HG03354 (cell line): ENCODE results near the gene TCTN1.
A peak's percentile ranks its signal among the peaks of the same experiment; 100 is the strongest.
"Not testable (repeated sequence)": the region's sequence is repeated elsewhere in the genome, so short reads cannot be mapped to it uniquely, and the experiment has no call there.

Experiments used
- ATAC-seq: cut with Tn5 transposase; IDR thresholded peaks from one replicate; pipeline ENCODE4 v1.9.1; 2021; ENCODE audit warnings: mild to moderate bottlenecking; ENCODE audit not compliant: unreplicated experiment, poor library complexity, severe bottlenecking

TCTN1 gene

GRCh38 chr12:110627500-110628195 lies 13.7 kb downstream of the TCTN1 start:
- ATAC-seq = no peak

DNA sequence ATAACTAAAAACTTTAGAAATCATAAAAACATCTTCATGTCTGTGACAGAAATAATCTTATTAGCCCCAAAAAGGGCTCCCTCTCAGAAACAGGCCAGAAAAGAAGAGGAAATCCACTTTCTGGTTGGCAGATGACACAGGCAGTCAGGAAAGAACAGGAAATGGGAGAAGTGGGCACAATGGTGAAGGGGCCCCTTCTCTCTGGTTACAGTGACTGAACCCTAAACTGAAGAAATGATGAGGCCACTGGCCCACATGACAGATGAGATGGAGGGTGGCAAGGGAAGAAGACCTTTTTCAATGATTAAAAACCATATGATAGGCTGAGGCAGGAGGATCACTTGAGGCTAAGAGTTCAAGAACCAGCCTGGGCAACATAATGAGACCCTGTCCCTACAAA lies 21.1 kb downstream of the TCTN1 start:
- no peak for ATAC-seq

GRCh38 chr12:110636516-110636915 lies 22.6 kb downstream of the TCTN1 start:
- ATAC-seq = no peak

DNA sequence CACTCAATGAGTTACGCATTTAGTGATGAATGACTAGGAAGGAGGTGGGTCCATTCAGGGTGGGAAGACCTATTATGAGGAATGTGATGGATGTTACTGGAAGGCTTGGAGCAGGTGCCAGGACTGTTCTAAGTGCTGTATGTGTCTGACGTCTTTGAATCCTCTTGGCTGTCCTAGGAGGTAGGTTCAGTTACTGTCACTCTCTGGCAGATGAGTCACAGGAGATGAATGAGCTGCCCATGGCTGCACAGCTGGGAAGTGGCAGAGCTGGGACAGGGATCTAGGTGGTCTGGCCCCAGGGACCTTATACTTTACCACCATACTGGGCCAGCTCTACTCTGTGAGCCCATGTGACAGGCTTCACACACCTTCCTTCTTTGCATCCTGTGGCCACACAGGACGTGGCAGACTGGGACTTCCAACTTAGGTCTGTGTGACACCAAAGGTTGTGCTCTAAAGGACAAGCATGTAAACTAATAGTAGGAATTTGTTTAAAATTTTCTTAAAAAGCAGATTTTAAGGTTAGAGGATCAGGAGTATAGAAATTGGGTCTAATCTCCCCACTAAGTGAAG lies 24.0 kb downstream of the TCTN1 start:
- ATAC-seq = no peak

- ATAC-seq = no peak
Measured at GRCh38 chr12:110638796-110639195, 24.9 kb downstream of the TCTN1 start.

DNA sequence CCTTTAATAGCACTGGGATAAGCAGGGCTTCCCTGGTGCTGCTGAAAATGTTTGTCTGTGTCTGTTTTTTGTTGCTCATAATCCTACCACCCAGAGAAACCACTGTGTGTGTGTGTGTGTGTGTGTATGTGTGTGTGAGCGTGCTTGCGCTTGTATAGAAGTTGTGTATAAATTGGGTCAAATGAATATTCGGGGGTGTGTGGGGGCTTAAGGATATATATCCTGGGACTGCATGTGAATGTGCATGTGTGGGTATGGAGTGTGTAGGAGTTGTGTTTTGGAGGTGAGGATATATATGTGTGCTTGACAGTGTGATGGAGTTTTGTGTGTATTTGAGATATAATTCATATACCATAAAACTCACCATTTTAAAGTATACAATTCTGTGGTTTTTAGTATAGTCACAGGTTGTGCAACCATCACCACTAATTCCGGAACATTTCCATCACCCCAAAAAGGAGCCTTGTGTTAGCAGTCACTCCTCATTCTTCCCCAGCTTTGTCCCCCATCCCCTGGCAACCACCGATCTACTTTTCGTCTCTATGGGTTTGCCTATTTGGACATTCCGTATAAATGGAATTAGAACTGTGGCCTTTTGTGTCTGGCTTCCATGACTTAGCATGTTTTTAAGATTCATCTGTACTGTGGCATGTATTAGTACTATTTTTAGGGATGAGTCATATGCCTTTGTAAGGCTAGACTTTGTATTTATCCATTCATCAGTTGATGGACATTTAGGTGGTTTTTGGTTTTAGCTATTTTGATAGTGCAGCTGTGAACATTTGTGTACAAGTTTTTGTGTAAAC lies 25.6 kb downstream of the TCTN1 start:
- ATAC-seq = no peak

DNA sequence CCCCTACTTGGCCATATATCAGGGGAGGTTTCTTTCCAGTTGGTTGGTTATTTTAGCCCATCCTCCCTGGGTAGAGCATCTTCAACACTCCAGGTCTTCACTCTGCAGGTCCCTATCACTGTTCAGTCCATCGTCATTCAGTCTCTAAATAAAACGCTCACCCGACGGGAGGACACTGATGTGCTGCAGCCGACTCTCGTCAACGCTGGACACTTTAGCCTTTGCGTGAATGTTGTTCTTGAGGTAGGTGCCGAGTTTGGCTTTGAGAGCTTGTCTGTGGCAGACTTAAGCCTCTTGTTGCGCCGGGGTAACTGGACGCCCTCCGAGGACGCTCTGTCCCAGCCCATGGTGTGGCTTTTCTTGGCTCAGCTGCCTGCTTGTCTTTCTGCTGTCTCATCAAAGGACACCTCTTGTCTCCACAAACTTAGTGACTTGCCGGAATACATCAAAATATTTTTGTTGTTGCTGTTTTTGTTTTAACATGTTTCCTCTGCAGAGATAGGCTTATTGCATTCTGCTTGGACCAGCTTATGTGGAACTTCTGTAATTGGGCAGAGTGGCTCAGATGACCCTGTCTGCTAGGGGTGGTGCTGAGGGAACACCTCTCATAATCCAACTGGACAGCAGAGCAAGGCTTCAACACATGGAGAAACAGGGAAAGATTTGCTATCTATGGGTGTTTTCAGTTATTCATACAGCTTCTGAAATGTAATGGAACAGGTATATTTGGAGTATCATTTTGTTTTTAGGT lies 26.5 kb downstream of the TCTN1 start:
- ATAC-seq = no peak

DNA sequence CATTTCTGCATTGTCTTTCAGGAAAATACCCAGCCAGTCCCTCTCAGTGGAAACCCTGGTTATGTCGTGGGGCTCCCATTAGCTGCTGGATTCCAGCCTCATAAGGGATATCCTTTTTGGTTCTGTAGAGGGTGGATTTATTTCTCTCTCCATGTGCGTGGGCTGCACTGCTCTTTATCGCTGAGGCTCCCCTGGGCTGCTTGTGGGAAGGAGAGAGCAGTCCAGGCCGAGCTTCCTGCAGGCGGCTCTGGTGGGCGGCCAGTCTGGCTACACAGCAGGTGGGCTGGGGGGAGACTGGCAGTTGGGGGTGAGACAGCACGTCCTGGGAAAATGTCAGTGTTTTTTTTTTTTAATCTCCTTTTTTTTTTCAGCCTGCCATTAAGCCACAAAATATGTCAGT lies 27.6 kb downstream of the TCTN1 start:
- no peak for ATAC-seq

DNA sequence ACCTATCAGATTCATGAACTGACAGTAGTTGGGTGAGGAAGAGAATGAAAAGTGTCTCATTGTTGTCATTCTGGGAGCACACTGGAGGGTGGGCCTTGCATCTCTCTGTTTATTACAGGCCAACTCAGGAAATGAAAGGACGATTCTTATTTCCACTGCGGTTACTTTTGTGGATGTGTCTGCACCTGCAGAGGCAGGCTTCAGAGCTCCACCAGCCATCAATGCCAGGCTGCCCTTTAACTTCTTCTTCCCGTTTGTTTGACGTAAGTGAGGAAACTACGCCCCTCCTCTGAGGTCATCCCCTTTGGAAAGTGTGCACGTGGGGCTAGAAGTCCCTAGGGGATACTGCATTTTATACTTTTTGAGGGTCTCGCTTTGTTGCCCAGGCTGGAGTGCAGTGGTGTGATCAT lies 33.7 kb downstream of the TCTN1 start:
- ATAC-seq = peak; percentile 75

GRCh38 chr12:110649341-110649847 lies 35.5 kb downstream of the TCTN1 start:
- no peak for ATAC-seq

GRCh38 chr12:110654238-110654637 lies 40.3 kb downstream of the TCTN1 start:
- not testable (repeated sequence) for ATAC-seq

- no peak for ATAC-seq
Measured at GRCh38 chr12:110656071-110656655, 42.2 kb downstream of the TCTN1 start.

GRCh38 chr12:110657747-110658146 lies 43.8 kb downstream of the TCTN1 start:
- ATAC-seq = no peak

- no peak for ATAC-seq
Measured at GRCh38 chr12:110658242-110658641, 44.3 kb downstream of the TCTN1 start.

- no peak for ATAC-seq
Measured at GRCh38 chr12:110658878-110659277, 44.9 kb downstream of the TCTN1 start.

DNA sequence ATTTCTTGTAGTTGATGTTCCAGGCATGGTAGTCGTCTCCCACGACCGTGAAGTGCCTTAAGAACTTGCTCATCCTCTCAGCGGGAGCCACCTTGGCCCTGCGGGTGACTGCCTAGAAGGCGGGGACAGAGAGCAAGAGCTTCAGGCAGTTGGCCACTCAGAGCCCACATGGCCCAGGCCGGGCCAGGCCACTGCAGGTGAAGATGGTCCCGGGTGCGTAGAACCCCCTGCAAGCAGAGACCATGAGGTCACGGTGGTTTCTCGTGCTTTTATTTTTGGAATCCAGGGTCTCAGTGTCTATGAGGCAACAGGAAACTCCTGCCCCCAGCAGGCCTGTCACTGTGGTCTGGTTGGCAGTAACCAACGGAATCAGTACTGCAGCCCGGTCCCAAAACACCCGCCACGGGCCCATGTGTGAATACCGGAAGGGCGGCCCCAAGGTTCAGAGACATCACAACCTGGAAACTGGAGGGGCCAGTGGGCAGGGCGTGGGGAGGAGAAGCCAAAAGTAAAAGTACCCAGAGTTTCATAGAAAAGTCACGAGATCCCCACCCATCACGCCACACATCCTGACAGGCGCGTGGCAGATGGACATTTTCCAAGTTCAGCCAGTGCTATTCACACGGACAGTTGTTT lies 47.5 kb downstream of the TCTN1 start:
- ATAC-seq = peak; percentile 91

GRCh38 chr12:110666892-110667291 lies 53.0 kb downstream of the TCTN1 start:
- no peak for ATAC-seq

DNA sequence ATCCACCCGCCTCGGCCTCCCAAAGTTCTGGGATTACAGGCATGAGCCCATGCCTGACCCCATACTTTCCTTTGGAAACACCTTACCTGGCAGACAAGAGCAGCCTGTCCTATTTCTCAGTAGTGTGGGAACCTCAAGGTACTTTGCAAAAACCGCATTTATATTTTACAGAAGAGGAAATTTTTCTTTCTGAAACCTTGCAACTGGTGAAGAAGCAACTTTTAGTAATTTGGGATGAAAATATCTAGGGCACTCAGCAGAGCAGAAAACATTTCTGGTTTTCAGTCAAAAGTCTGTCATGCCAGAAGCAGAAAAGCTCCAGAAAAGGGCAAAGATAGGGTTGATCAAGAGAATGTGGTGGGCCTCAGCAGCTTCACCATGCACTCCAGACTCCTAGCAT lies 53.7 kb downstream of the TCTN1 start:
- ATAC-seq = no peak

DNA sequence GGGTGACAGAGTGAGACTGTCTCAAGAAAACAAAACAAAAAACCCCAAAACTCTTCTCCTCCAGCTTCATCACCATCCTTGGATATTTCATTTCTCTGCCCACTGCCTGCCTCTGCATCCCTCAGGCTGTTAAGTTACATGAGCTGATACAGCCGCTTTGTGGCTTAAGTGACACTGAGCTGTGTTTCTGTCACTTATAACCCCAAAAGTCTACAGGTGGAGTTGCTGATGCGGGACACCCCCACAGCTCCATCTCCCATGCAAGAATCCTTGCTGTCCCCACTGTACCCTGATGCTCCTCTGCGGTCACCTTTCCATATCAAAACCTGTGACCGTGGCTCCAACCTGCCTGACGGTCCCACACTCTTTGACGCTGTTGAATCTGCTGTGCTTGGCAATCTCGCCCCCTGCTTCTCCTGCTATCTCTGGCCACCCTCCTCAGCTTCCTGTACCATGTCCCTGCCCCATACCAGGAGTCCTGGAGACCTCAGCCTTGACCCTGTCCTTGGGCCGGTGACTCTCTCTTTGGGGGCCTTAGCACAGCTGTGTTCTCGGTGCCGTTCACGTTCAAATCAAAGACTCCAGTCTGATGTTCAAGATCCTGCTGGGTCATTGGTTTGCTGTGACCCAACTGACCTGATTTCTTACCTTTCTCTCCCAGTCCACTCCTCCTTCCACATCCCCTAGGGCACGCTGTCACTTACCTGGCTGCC lies 54.7 kb downstream of the TCTN1 start:
- peak; percentile 18 for ATAC-seq
